ENCODE data around the gene LILRB3.
A peak's percentile ranks its signal among the peaks of the same experiment; 100 is the strongest.
"Not testable (repeated sequence)": the region's sequence is repeated elsewhere in the genome, so short reads cannot be mapped to it uniquely, and the experiment has no call there.

LILRB3 gene

DNA sequence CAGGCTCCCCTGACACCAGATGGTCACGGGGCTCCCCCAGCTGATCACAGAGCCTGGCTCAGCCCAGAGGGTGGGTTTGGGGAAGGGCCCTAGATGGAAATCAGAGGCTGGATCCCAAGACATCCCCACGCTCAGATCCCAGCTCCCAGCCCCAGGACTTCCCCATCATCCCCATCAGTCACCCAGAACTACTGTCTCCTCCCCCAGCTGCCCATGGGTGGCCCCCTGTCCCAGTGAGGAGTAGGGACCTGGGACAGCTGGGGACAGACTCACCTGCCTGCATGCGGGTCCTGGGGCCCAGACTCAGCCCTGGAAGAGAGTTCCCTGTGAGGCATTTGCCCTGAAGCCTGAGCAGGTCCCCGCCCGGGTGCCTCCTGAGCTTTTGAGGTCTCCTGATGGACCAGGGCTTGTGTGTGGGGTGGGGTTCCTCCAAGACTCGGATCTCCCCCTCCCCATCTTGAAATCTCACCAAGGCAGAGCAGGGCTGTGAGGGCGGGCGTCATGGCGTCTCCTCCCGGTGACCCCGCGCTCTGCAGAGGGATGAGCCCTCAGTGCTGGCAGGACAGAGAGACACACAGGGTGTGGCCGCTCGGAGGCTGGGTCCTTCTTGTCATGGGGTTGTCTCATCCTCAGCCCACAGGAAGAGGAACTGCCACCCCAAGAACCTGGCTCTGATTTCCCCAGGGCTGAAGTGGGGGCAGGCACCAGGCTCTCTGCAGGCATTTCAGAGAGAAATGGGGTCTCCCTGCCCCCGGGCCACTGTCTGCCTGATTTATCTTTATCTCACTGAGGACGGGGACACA lies at the start of gene LILRB3:
Gene LILRB3 (minus strand): TSS at position 534 of the 803 bp plus-strand sequence. CDS start 31 bp downstream, at position 503.
- not testable (repeated sequence) for H3K4me3 Mint-ChIP-seq; H3K4me1 Mint-ChIP-seq; H3K9me3 Mint-ChIP-seq; DNase-seq (ENCODE audit: low spot score in 2 of 2); H3K36me3 Mint-ChIP-seq; H3K27ac Mint-ChIP-seq
- ATAC-seq (ENCODE audit: low read depth) = peak; percentile 43
- peaks cover 13% of the 10 kb centered on the region for H3K27me3 Mint-ChIP-seq

DNA sequence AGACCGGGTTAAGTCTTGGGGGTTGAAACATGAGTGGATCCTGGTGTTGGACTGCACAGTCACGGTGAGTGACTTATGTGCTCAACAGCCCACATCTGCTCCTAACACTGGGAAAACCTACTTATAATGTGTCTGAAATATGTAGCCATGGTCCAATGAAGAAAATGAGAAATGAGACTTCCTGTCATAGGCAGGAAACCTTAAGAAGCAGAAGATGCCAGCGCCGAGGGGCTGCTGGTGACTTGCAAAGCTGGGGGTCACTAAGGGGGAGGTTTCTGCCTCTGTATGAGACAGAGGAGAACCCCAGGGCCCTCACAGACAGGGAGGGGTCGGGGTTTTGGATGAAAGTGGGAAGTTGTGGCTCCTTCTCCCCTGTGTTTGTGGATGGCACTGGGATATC lies 49.4 kb upstream of the LILRB3 start:
- not testable (repeated sequence) for H3K36me3 Mint-ChIP-seq; DNase-seq (ENCODE audit: low spot score in 2 of 2); H3K4me3 Mint-ChIP-seq; H3K27ac Mint-ChIP-seq; H3K4me1 Mint-ChIP-seq; H3K27me3 Mint-ChIP-seq; ATAC-seq (ENCODE audit: low read depth); H3K9me3 Mint-ChIP-seq

DNA sequence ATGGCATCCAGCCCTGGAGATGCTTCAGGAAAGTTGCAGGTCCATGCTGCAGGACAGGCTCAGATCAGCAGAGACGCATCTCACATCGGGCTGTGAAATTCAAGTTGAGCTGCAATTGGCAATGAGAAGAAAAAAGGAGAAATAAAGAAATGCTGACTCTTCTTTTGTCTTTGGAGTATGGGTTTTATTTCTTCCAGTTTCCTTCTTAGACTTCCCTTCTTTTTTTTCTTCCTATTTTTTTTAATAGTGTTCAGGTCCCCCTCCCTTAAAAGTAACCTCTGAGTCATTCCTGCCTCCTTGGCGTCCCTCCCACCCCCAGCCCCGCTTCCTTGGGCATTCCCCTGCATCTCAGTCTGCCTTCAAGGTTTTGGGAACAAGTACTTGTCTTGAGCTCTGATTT lies 48.8 kb upstream of the LILRB3 start:
- not testable (repeated sequence) for H3K9me3 Mint-ChIP-seq; H3K27ac Mint-ChIP-seq; H3K36me3 Mint-ChIP-seq; H3K27me3 Mint-ChIP-seq; H3K4me3 Mint-ChIP-seq; ATAC-seq (ENCODE audit: low read depth); H3K4me1 Mint-ChIP-seq; DNase-seq (ENCODE audit: low spot score in 2 of 2)

DNA sequence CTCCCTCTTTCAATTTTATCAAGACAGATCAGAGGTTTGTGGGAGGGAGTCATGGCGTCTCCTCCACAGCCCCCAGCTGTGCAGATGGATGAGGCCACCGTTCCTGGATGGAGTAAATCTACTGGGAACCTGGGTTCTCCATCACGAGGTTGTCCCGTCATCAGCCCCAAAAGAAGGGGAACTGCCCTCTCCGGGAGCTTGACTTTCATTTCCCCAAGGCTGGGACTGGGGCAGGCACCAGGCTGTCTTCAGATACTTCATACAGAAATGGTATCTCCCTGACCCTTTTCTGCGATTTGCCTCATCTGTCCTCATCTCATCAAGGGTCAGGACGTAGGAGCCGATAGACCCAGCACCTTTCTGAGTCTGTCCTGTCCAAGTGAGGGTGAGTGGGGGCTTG lies 48.3 kb upstream of the LILRB3 start:
- H3K4me3 Mint-ChIP-seq = no peak overlapping the region

DNA sequence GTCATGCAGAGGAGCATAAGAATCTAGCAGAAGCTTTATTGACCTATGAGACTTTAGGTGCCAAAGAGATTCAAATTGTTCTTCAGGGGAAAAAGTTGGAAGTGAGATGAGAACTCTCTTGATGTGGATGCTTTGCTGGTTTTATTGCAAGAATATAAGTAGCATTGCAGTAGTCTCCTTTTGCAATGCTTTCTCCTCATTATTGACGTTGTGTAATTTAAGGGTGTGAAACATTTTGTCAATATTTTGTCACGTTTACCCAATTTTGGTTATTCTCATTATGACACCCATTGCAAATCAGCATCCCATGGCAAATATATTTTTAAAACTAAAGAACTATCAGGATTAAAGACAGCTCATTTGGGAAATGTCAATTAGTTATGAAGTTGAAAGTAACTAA lies 46.1 kb upstream of the LILRB3 start:
- ATAC-seq (ENCODE audit: low read depth) (no peak), DNase-seq (ENCODE audit: low spot score in 2 of 2) (no peak)
- Mint-ChIP-seq H3K4me1 (peaks cover 11% of the 10 kb centered on the region), H3K4me3 (no peak overlapping the region), H3K27me3 (peaks cover 12% of the 10 kb centered on the region), H3K27ac (no peak overlapping the region), H3K36me3 (no peaks in the 10 kb centered on the region), H3K9me3 (no peaks in the 10 kb centered on the region)

More for the DNA sequence above, 48.3 kb upstream of the LILRB3 start:
- H3K27ac Mint-ChIP-seq = no peak overlapping the region
- ATAC-seq (ENCODE audit: low read depth) (peak; percentile 64), DNase-seq (ENCODE audit: low spot score in 2 of 2) (no peak)
- no peaks in the 10 kb centered on the region for H3K9me3 Mint-ChIP-seq
- H3K36me3 Mint-ChIP-seq = no peaks in the 10 kb centered on the region
- peaks cover 8% of the 10 kb centered on the region for H3K4me1 Mint-ChIP-seq
- peaks cover 8% of the 10 kb centered on the region for H3K27me3 Mint-ChIP-seq

DNA sequence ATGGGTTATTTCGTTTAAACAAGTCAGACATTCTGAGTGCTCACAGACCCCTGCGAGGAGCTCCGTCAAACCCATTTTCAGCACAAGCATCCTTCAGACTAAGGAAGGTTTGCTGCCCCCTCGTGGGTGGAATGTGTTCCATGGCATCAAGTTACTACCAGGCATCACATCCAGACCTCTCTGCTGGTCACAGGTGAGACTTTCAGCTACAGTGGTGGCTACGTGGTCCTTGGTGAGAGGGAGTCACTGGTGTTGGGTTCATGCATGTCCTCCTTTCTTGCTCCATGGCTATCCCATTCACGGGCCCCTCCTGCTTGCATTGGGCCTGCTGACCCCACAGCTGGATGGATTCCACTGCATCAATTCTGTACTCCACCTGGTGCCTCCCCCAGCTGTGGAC lies 43.3 kb upstream of the LILRB3 start:
- H3K27ac Mint-ChIP-seq = no peak overlapping the region
- no peaks in the 10 kb centered on the region for H3K36me3 Mint-ChIP-seq
- H3K4me3 Mint-ChIP-seq = no peak overlapping the region
- no peaks in the 10 kb centered on the region for H3K9me3 Mint-ChIP-seq
- H3K4me1 Mint-ChIP-seq = peaks cover 5% of the 10 kb centered on the region
- DNase-seq (ENCODE audit: low spot score in 2 of 2) (peak; percentile 65 to 68), ATAC-seq (ENCODE audit: low read depth) (peak; percentile 84)
- H3K27me3 Mint-ChIP-seq = peaks cover 14% of the 10 kb centered on the region

DNA sequence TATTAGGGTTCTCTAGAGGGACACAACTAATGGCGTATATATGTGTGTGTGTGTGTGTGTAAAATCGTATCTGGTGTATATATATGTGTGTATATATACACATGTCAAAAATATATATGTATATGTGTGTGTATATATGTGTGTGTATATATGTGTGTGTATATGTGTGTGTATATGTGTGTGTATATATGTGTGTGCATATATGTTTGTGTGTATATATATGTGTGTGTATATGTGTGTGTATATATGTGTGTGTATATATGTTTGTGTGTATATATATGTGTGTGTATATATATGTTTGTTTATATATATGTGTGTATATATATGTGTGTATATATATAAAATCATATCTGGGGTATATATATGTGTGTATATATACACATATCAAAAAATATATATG lies 39.7 kb upstream of the LILRB3 start:
- Mint-ChIP-seq H3K4me1 (peaks cover 5% of the 10 kb centered on the region), H3K27me3 (peaks cover 10% of the 10 kb centered on the region), H3K9me3 (no peaks in the 10 kb centered on the region), H3K4me3 (no peak overlapping the region), H3K36me3 (no peaks in the 10 kb centered on the region), H3K27ac (no peak overlapping the region)
- no peak for ATAC-seq (ENCODE audit: low read depth)
- DNase-seq (ENCODE audit: low spot score in 2 of 2) = no peak

DNA sequence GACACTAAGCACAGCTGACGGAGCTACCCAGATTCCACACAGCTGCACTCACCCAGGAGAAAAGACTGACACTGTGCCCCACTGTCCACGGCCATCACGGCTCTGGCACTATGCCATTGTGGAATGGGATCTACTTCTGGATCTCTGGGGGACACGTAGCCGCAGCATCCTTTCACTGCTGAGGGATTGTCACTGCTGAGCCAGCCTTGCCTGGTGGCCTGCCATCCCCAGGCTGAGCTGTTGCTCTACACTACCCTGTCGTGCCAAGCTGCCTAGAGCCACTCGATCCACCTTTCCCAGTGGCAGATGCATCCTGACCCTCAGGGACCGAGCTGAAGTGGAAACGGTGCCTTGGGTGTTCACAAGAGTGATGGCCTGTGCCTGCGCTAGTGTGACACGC lies 39.3 kb upstream of the LILRB3 start:
- H3K4me3 Mint-ChIP-seq = no peak overlapping the region
- no peak for DNase-seq (ENCODE audit: low spot score in 2 of 2)

DNA sequence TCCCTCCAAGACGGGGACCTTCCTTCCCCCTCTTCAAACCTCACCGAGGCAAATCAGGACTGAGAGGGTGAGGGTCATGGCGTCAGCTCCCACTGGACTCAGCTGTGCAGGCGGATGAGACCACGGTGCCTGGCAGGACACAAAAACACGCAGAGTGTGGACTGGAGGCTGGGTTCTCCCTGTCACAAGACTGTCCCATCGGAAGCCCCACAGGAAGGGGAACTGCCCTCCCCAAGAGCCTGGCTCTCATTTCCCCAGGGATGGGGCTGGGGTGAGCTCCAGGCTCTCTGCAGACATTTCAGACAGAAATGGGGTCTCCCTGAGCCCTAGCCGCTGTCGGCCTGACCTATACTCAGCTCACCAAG lies 34.3 kb upstream of the LILRB3 start, which contains the start of gene LILRB5:
Gene LILRB5 (minus strand): TSS at position 158 of the 365 bp plus-strand sequence. CDS start 80 bp downstream, at position 78.
- H3K36me3 Mint-ChIP-seq = no peaks in the 10 kb centered on the region
- no peaks in the 10 kb centered on the region for H3K4me1 Mint-ChIP-seq
- no peak within 1 kb of the TSS for H3K4me3 Mint-ChIP-seq

More for the DNA sequence above, 39.3 kb upstream of the LILRB3 start:
- no peak overlapping the region for H3K27ac Mint-ChIP-seq
- no peaks in the 10 kb centered on the region for H3K36me3 Mint-ChIP-seq
- ATAC-seq (ENCODE audit: low read depth) = no peak
- peaks cover 10% of the 10 kb centered on the region for H3K27me3 Mint-ChIP-seq
- peaks cover 5% of the 10 kb centered on the region for H3K4me1 Mint-ChIP-seq
- H3K9me3 Mint-ChIP-seq = no peaks in the 10 kb centered on the region

DNA sequence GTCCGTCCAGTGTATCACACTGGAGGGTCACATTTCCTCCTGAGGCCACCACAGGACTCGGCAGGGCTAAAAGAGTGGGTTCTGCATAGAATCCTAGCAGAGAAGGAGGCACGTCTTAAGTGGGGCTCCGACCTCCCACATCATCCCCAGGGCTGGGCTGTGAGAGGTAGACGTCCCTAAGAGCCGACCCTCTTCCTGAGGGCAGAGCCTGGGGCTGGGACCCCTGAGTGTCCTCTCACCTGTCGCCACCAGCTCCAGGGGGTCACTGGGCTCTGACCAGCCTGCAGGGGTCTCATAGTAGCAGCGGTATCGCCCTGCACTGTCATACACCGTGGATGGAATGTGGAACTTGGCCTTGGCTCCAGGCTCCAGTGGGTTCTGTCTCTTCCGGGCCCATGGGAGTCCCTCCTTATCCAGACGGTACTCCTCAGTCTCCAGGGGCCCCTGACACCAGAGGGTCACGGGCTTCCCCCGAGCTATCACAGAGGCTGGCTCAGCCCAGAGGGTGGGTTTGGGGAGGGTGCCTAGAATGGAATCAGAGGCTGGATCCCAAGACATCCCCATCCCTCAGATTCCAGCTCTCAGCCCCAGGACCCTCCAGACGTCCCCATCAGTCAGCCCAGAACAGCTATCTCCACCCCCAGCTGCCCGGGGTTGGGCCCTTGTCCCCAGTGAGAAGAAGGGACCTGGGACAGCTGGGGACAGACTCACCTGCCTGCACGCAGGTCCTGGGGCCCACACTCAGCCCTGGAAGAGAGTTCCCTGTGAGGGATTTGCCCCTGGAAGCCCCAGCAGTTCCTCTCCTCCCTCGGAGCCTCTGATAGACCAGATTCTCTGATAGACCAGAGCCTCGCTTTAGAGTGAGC lies 33.7 kb upstream of the LILRB3 start:
- no peaks in the 10 kb centered on the region for H3K4me1 Mint-ChIP-seq
- H3K36me3 Mint-ChIP-seq = no peaks in the 10 kb centered on the region
- no peak for DNase-seq (ENCODE audit: low spot score in 2 of 2)
- no peaks in the 10 kb centered on the region for H3K9me3 Mint-ChIP-seq
- no peak overlapping the region for H3K4me3 Mint-ChIP-seq
- H3K27ac Mint-ChIP-seq = no peak overlapping the region
- H3K27me3 Mint-ChIP-seq = peaks cover 11% of the 10 kb centered on the region
- no peak for ATAC-seq (ENCODE audit: low read depth)

More for the DNA sequence above, 34.3 kb upstream of the LILRB3 start, which contains the start of gene LILRB5:
- DNase-seq (ENCODE audit: low spot score in 2 of 2) (no peak), ATAC-seq (ENCODE audit: low read depth) (no peak)
- no peaks in the 10 kb centered on the region for H3K9me3 Mint-ChIP-seq
- H3K27me3 Mint-ChIP-seq = peaks cover 11% of the 10 kb centered on the region
- H3K27ac Mint-ChIP-seq = no peak within 1 kb of the TSS

DNA sequence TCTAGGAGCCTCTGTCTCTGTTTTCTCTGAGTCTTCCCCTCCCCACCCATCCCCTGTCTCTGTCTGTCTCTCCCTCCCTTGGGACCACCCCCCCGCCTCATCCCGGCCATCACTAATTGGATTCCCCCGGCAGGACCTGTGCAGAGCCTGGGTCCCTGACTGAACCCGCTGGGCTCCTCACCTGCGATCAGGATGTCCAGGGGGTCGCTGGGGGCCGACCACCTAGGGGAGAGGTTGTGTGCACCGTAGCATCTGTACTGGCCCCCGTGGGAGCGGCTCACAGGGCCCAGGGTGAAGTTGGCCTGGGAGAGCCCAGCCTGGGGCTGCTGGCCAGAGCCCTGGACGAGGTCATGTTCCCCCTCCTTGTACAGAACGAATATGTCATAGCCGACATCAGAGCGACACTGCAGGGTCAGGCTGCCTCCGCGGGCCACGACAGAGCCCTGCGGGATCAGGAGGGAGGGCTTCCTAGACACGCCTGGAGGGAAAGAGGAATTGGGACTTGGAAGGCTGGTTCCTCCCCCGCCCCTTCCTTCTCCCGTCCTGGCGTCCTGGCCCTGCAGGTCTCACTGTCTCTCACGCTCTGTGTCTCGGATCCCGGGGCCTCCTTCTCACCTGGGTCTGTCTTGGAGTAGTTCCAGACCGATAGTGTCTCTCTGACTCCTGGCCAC lies 32.4 kb upstream of the LILRB3 start:
- no peaks in the 10 kb centered on the region for H3K4me1 Mint-ChIP-seq
- H3K9me3 Mint-ChIP-seq = no peaks in the 10 kb centered on the region
- no peak overlapping the region for H3K4me3 Mint-ChIP-seq
- DNase-seq (ENCODE audit: low spot score in 2 of 2) (no peak), ATAC-seq (ENCODE audit: low read depth) (no peak)
- peaks cover 11% of the 10 kb centered on the region for H3K27me3 Mint-ChIP-seq
- no peaks in the 10 kb centered on the region for H3K36me3 Mint-ChIP-seq
- no peak overlapping the region for H3K27ac Mint-ChIP-seq

DNA sequence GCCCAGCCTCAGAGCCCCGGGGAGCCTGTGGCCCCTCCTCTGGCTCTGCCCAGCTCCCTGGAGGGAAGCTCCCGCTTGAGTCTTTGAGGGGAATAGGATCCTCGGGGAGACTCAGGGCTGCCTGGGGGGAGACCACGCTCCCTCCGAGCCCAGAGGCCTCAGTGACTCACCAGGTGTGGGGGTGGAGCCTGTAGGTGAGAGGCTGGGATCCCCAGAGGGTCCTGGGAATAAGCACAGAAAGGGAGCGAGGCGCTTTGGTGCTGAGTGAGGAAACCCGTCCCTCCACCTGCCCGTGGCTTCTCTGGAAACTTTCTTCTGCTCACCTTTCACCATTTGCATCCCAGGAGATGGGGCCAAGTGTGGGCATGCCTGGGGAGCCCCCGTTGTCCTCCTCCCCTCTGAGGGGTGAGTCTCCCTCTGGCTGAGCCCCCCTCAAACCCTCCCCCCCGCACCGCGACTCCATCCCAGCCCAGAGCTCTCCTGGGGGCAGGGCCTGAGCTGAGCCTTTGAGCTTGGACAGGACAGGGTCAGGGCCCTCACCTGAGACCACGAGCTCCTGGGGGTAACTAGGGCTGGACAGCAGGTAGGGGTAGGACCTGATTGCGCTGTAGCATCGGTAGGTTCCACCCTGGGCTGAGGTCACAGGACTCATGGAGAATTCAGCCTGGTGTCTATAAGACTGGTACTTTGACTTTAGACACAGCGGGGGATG lies 31.5 kb upstream of the LILRB3 start:
- Mint-ChIP-seq H3K36me3 (no peaks in the 10 kb centered on the region), H3K27me3 (peaks cover 11% of the 10 kb centered on the region), H3K9me3 (no peaks in the 10 kb centered on the region), H3K4me3 (no peak overlapping the region), H3K4me1 (no peaks in the 10 kb centered on the region), H3K27ac (no peak overlapping the region)
- no peak for DNase-seq (ENCODE audit: low spot score in 2 of 2)
- no peak for ATAC-seq (ENCODE audit: low read depth)

DNA sequence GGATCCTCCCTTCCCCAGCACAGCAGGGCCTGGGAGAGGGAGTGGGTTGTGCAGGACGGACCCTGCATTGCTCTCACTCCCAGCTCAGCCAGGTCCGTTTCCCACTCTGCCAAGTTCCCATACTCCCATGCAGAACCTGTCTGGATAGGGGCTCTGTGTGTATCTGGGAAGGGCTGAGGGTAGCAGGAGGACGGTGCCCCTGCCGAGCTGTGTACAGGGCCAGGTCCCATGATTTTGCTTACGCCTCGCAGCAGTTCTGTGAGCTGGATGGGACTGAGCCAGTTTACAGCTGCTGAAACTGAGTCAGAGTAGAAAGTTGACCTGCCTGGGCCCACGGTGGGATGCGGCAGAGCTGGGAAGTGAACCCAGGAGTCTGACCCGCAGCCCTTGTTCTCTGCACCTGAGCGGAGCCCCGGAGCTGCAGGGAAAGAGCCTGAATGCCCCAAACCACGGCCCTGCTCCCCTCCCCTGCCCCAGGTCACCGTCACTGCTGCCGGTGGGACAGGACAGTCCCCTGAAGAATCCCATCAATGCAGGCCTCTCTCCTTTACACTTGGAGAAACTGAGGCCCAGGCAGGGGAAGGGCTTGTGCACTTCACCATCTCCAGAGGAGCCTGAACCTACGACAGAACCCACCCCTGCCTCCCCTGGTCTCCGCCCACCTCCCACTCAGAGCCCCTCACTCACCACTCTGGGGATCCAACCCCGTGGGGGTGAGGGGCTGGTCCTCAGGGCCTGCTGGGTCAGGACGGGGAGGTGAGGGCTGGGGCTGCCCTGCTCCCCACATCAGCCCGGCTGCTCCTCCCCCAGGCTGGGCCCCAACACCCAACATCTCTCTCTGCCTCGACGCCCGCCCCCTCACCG lies 30.8 kb upstream of the LILRB3 start:
- Mint-ChIP-seq H3K9me3 (no peaks in the 10 kb centered on the region), H3K27me3 (peaks cover 11% of the 10 kb centered on the region), H3K4me1 (no peaks in the 10 kb centered on the region), H3K4me3 (no peak overlapping the region), H3K27ac (no peak overlapping the region), H3K36me3 (no peaks in the 10 kb centered on the region)
- ATAC-seq (ENCODE audit: low read depth) (no peak), DNase-seq (ENCODE audit: low spot score in 2 of 2) (no peak)
